D721Med (cell line): Measurements from ENCODE around the gene SLC6A19.

Experiments
- DNase-seq: peaks from one replicate; pipeline ENCODE4 v3.0.0; 2011; ENCODE audit warnings: low spot score; ENCODE audit not compliant: insufficient read length
- FAIRE-seq: peaks from 2 replicates; lab custom pipeline; 2011; peaks lifted over from hg19 to GRCh38; lab: Jason Lieb, UNC
- CTCF ChIP-seq: IDR thresholded peaks from 2 replicates; pipeline ENCODE4 v1.5.1; 2012; ENCODE audit warnings: mild to moderate bottlenecking, control low read depth; ENCODE audit not compliant: insufficient read depth; ENCODE audit errors: missing control alignments

SLC6A19 gene

DNA sequence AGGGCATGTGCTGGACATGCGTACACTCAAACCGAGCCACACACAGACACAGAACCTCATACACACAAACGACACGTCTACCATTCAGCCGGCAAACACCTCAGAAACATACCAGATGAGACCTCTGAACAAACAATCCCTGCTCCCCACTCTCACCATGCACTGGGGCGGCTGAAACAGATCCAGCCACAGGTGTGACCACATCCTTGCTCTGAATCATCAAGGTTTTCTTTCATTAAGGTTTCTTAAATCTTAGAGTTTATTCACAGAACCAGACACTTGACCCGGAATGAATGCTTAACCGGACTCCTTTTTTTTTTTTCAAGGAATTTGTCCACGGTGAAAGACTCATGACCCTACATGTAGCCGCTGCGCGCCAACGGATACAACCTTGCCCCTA is 67.3 kb downstream of the SLC6A19 start:
- no peak for TF ChIP-seq CTCF
- no peak for DNase-seq
- FAIRE-seq: no peak

DNA sequence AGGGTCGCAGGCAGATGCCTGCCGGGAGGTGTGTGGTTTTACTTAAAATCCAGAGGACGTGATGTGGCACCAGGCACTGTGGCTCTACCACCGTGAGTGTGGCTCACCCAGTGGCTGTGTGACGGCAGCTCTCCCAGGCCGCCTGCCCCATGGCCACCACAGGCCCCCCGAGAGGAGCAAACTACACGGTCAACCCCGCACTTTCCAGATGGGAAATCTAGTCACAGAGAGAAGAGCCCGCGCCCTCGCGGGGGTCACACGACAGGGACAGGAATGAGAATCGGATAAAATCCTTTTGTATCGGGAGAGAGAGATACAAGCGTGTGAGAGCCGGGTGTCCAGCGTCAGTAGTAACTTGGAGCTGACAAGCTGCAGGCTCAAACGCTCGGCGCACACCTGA is 69.0 kb downstream of the SLC6A19 start:
- no peak for TF ChIP-seq CTCF
- DNase-seq (no peak), FAIRE-seq (no peak)

DNA sequence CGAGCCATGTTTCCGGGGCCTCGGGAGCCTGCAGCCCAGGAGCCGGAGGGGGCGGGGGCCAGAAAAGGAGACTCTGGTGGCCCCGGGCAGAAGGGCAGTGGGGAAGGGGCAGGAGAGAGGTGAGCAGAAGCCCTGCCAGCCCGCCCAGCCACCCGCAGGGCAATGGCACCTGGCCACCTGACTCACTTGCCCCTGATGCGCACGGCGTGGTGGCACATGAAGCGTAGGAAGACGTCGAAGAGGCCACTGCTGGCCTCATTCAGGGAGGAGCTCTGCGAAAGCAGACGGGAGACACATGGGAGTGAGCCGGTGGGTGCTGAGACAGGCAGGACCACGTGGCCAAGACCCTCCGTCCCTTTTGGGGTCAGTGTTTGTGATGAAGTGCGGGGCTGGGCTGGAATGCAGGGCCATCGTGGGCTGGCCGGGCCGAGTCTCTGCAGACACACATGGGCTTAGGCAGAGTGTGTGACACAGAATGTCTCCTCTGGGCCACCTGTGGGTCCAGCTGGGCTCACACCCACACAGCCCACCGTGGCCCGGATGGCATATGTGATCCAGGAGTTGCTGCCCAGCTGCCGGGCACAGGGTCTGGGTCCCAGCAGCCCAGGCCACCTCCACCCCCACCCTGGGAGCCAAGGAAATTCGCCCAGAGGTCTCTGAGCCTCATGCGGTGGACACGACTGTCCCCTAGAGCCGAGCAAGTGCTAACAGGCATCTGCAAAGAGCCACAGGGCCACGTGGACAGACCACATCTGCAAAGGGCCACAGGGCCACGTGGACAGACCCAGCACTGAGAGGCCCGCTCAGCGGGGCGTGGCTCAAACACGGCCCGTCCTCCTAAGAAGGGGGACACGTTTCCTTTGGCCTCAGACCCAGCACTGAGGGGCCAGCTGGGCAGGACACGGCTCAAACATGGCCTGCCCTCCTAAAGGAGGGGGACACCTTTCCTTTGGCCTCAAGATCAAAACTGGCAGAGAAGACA is 69.8 kb downstream of the SLC6A19 start:
- FAIRE-seq: no peak
- no peak for TF ChIP-seq CTCF
- no peak for DNase-seq

GRCh38 chr5:1272201-1272600 is 70.8 kb downstream of the SLC6A19 start:
- no peak for DNase-seq
- TF ChIP-seq CTCF: no peak
- FAIRE-seq: no peak

GRCh38 chr5:1273745-1274144 is 72.3 kb downstream of the SLC6A19 start:
- DNase-seq (no peak), FAIRE-seq (no peak)

GRCh38 chr5:1274471-1274870 is 73.1 kb downstream of the SLC6A19 start:
- DNase-seq (no peak), FAIRE-seq (no peak)
- TF ChIP-seq CTCF: no peak

More at GRCh38 chr5:1273745-1274144, 72.3 kb downstream of the SLC6A19 start:
- no peak for TF ChIP-seq CTCF
